SH-SY5Y (cell line): ENCODE measurements around the gene RHOB.
A peak's percentile ranks its signal among the peaks of the same experiment; 100 is the strongest.

Experiments
- GATA2 ChIP-seq: IDR thresholded peaks from 2 replicates; pipeline ENCODE4 v1.6.1; 2011; ENCODE audit warnings: mild to moderate bottlenecking, low read depth, low read length
- GATA3 ChIP-seq: IDR thresholded peaks from 2 replicates; pipeline ENCODE4 v1.6.1; 2011; ENCODE audit warnings: low read depth, mild to moderate bottlenecking, low read length, moderate library complexity

DNA sequence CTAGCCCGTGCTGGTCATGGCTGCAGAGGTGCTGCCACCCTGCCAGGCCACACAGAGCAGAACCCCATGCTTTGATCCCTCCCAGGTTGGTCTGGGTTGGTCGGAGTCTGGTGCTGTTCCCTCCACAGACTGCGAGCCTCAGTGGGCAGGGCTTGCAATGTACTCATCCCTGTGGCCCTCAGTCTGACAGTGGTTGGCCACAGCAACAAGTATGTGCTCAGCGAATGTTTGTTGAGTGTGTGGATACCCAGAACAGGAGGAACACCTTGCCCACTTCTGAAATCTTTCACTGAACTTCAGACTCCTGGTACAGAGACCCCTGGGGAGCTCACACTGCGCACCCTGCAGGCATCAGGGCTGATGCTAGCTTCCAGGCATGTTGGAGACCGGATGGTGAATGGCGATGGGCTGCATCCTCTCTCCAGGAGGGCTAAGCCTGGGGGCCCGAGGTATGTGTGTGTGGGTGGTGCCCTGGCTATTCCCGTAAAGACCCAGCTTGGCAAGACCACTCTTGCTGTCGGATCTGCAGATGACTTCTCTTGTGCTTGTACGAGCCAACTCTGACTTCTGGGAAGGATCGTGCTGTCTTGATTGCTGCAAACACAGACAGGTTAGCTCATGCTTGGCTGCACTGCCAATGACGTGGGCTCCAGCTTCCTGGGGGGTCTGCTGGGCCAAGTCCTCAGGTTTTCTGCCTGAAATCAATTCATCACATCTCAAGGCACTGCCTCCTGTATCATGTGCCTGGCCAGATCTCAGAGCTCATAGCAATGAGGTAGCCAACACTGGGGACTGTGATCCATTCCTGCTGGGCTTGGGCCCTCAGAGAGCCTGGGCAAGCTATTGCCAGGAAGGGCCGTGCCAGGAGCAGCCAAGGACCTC, 43.7 kb downstream of the RHOB start:
- TF ChIP-seq GATA2 (peak; percentile 26; the same call in 1 of the 2 replicates), GATA3 (no peak)
